Duodenal mucosa (tissue), 2 donors: Measurements from ENCODE around the gene ZBTB20.

Experiments used
- H3K27ac ChIP-seq: one replicate; pipeline ENCODE4 v1.7.0; 2013; ENCODE audit warnings: low read depth, low read length
- H3K27me3 ChIP-seq, 2 donors: one replicate each; pipeline ENCODE4 v1.7.0; 2013; ENCODE audit warnings: low read length in 2 of 2, control low read depth in 1 of 2; ENCODE audit not compliant: insufficient read depth in 2 of 2, control insufficient read depth in 1 of 2
- H3K36me3 ChIP-seq, 2 donors: one replicate each; pipeline ENCODE4 v1.7.0; 2013; ENCODE audit warnings: low read length in 2 of 2, control low read depth in 1 of 2; ENCODE audit not compliant: insufficient read depth in 2 of 2, control insufficient read depth in 1 of 2
- H3K4me1 ChIP-seq, 2 donors: one replicate each; pipeline ENCODE4 v1.7.0; 2013; ENCODE audit warnings: low read length in 2 of 2, control low read depth in 1 of 2; ENCODE audit not compliant: insufficient read depth in 2 of 2, control insufficient read depth in 1 of 2
- H3K4me3 ChIP-seq, 2 donors: one replicate each; pipeline ENCODE4 v1.7.0; 2013; ENCODE audit warnings: low read length in 2 of 2, low read depth in 1 of 2
- H3K9ac ChIP-seq, 2 donors: one replicate each; pipeline ENCODE4 v1.7.0; 2013; ENCODE audit warnings: low read length in 2 of 2, low read depth in 1 of 2
- H3K9me3 ChIP-seq, 2 donors: one replicate each; pipeline ENCODE4 v1.7.0; 2013; ENCODE audit warnings: low read length in 2 of 2, control low read depth in 1 of 2; ENCODE audit not compliant: control insufficient read depth in 1 of 2

ZBTB20 gene

DNA sequence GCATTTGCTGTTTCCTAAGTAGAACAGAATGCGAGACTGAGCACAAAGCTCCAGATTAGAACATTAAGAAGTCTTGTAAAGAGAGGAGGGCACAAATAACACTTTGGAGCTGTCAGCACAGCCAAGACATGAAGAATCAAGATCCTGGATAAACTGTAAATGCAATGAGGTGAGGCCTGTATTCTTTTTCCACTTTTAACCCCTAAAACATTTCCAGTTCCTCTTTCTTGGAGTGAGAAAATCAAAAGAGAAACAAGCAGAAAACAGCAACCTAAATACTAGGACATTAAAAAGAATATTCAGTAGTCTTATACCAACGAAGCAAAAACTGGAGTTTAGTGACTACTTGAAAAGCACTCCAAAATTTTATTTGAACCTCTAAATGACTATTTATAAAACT, 204.3 kb downstream of the ZBTB20 start:
- H3K27me3 ChIP-seq: no peaks in the 10 kb centered on the region
- H3K9ac ChIP-seq: no peak overlapping the region
- no peaks in the 10 kb centered on the region for H3K9me3 ChIP-seq
- no peaks in the 10 kb centered on the region for H3K36me3 ChIP-seq
- no peak overlapping the region for H3K27ac ChIP-seq
- H3K4me3 ChIP-seq: no peak overlapping the region
- H3K4me1 ChIP-seq: no peaks in the 10 kb centered on the region

DNA sequence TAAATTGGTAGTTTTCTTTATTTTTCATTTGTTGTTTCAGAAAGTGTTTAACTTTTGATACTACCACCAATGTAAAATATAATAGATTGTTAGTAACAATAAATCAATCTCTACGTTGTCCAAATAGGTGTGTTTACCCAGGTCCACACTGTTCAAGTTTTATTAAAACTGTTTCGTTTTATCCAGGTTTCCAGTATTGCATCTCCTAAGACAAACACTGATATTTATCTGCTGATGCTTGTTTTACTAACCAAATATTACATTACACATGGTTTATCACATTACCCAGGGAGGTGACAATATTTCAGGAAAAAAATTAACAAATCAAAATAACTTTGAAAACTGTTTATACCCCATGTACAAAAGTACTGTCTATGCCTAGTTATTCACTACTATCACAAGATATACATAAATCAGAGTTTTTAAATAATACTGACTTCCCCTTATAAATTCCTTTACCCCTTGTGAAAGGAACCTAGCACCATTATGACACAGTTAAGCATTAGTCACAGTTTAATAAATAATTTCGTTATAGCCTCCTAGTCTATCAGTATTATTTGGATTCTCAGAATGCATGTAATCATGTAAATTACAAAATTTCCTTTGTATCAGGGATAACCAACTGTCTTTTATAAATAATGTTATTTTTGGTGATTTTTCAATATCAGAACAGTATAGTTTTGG, 205.3 kb downstream of the ZBTB20 start:
- H3K9ac ChIP-seq: no peak overlapping the region

GRCh38 chr3:114939920-114940319, 207.2 kb downstream of the ZBTB20 start:
- Histone ChIP-seq H3K4me3 (no peak overlapping the region), H3K9ac (no peak overlapping the region), H3K9me3 (no peaks in the 10 kb centered on the region), H3K36me3 (no peaks in the 10 kb centered on the region), H3K27ac (no peak overlapping the region), H3K4me1 (no peaks in the 10 kb centered on the region), H3K27me3 (no peaks in the 10 kb centered on the region)

More for the DNA sequence above, 205.3 kb downstream of the ZBTB20 start:
- no peak overlapping the region for H3K4me3 ChIP-seq
- no peaks in the 10 kb centered on the region for H3K36me3 ChIP-seq
- H3K27ac ChIP-seq: no peak overlapping the region
- no peaks in the 10 kb centered on the region for H3K4me1 ChIP-seq
- no peaks in the 10 kb centered on the region for H3K9me3 ChIP-seq
- no peaks in the 10 kb centered on the region for H3K27me3 ChIP-seq

DNA sequence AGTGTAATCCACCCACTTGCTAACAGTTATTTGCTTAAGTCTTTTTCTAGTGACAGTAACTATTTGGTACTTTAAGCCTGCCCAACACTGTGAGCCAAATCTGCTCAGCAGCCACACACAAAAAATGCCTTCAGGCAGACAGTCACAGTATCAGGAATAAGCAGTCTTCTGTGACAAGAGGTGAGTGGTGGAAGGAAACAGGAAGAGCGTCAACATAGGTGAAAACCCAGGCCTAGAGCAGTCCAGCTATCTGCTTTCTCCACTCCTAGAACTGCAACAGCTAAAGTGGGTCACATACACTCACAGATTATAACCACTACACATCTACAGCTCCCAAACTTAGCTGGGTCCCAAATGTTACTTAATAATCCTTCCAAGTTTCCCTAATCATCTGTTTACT, 213.7 kb downstream of the ZBTB20 start:
- H3K36me3 ChIP-seq: peaks cover 0 to 3% of the 10 kb centered on the region in 2 donors

GRCh38 chr3:114929971-114930732, 216.9 kb downstream of the ZBTB20 start:
- Histone ChIP-seq H3K27ac (no peak overlapping the region), H3K36me3 (peaks cover 0 to 3% of the 10 kb centered on the region in 2 donors), H3K4me1 (no peaks in the 10 kb centered on the region), H3K4me3 (no peak overlapping the region), H3K27me3 (no peaks in the 10 kb centered on the region), H3K9ac (no peak overlapping the region), H3K9me3 (no peaks in the 10 kb centered on the region)

More for the DNA sequence above, 213.7 kb downstream of the ZBTB20 start:
- Histone ChIP-seq H3K9ac (no peak overlapping the region), H3K27me3 (no peaks in the 10 kb centered on the region), H3K9me3 (no peaks in the 10 kb centered on the region), H3K27ac (no peak overlapping the region), H3K4me3 (no peak overlapping the region), H3K4me1 (no peaks in the 10 kb centered on the region)

- no peak overlapping the region for H3K4me3 ChIP-seq
- H3K36me3 ChIP-seq: peaks cover 0 to 3% of the 10 kb centered on the region in 2 donors
- H3K4me1 ChIP-seq: no peaks in the 10 kb centered on the region
- H3K27me3 ChIP-seq: no peaks in the 10 kb centered on the region
- H3K9ac ChIP-seq: no peak overlapping the region
- H3K27ac ChIP-seq: no peak overlapping the region
- H3K9me3 ChIP-seq: no peaks in the 10 kb centered on the region
Measured at GRCh38 chr3:114928989-114929640, 218.0 kb downstream of the ZBTB20 start.

GRCh38 chr3:114904633-114905032, 242.5 kb downstream of the ZBTB20 start:
- no peaks in the 10 kb centered on the region for H3K9me3 ChIP-seq
- H3K4me1 ChIP-seq: peaks cover 15 to 29% of the 10 kb centered on the region in 2 donors
- no peak overlapping the region for H3K9ac ChIP-seq
- no peak overlapping the region for H3K27ac ChIP-seq
- no peaks in the 10 kb centered on the region for H3K27me3 ChIP-seq
- H3K4me3 ChIP-seq: no peak overlapping the region
- H3K36me3 ChIP-seq: no peaks in the 10 kb centered on the region

- H3K36me3 ChIP-seq: no peaks in the 10 kb centered on the region
- no peaks in the 10 kb centered on the region for H3K27me3 ChIP-seq
- H3K9me3 ChIP-seq: no peaks in the 10 kb centered on the region
- no peak overlapping the region for H3K4me3 ChIP-seq
- H3K9ac ChIP-seq: no peak overlapping the region
- H3K27ac ChIP-seq: no peak overlapping the region
- H3K4me1 ChIP-seq: peaks cover 18 to 35% of the 10 kb centered on the region in 2 donors
Measured at GRCh38 chr3:114903213-114903612, 243.9 kb downstream of the ZBTB20 start.

DNA sequence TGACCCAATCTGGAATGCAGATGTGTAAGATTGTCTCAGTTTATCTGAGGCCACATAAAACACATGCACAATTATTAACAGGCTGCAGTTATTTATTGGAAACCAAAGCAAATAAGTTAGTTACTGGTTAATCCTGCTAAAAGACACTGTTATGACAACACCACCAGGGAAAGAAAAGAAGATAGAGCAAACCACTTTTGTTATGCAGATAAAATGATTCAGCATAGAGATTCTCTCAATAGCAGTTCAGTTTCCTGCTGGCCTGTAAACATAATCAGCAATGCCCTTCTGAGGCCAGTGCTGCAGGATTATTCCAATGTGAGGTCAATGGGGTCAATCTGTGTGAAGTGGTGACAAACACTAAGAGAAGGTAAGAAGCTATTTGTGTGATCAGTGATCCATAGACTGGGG, 244.4 kb downstream of the ZBTB20 start:
- Histone ChIP-seq H3K9ac (no peak overlapping the region), H3K4me1 (peaks cover 18 to 35% of the 10 kb centered on the region in 2 donors), H3K4me3 (peak overlapping the region in 1 of 2 donors; percentile 2), H3K9me3 (no peaks in the 10 kb centered on the region), H3K27me3 (no peaks in the 10 kb centered on the region), H3K36me3 (no peaks in the 10 kb centered on the region), H3K27ac (no peak overlapping the region)

- H3K4me3 ChIP-seq: peak overlapping the region; percentile 24 to 57
- no peak overlapping the region for H3K9ac ChIP-seq
- H3K4me1 ChIP-seq: peaks cover 18 to 35% of the 10 kb centered on the region in 2 donors
Measured at GRCh38 chr3:114900908-114901307, 246.2 kb downstream of the ZBTB20 start.

More at GRCh38 chr3:114900908-114901307, 246.2 kb downstream of the ZBTB20 start:
- no peaks in the 10 kb centered on the region for H3K27me3 ChIP-seq
- no peaks in the 10 kb centered on the region for H3K9me3 ChIP-seq
- H3K36me3 ChIP-seq: no peaks in the 10 kb centered on the region
- no peak overlapping the region for H3K27ac ChIP-seq
